HG03139 (cell line): ENCODE measurements around the gene MCTP1.
"Not testable (repeated sequence)": the region's sequence is repeated elsewhere in the genome, so short reads cannot be mapped to it uniquely, and the experiment has no call there.

ENCODE experiments used
- ATAC-seq: cut with Tn5 transposase; IDR thresholded peaks from one replicate; pipeline ENCODE4 v1.9.1; 2021; ENCODE audit not compliant: unreplicated experiment

MCTP1 gene

GRCh38 chr5:95035891-95036685 lies 248.8 kb downstream of the MCTP1 start:
- no peak for ATAC-seq

DNA sequence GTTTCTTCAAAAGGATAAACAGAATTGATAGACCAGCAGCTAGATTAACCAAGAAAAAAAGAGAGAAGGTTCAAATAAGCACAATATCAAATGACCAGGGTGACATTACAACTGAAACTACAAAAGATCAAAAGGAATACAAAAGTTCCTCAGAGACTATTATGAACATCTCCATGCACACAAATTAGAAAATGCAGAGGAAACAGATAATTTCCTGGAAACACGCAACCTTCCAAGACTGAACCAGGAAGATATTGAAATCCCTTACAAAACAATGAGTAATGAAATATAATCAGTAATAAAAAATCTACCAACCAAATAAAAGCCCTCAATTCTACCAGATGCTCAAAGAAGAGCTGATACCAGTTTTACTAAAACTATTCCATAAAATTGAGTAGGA lies 252.1 kb downstream of the MCTP1 start:
- ATAC-seq, result no peak

DNA sequence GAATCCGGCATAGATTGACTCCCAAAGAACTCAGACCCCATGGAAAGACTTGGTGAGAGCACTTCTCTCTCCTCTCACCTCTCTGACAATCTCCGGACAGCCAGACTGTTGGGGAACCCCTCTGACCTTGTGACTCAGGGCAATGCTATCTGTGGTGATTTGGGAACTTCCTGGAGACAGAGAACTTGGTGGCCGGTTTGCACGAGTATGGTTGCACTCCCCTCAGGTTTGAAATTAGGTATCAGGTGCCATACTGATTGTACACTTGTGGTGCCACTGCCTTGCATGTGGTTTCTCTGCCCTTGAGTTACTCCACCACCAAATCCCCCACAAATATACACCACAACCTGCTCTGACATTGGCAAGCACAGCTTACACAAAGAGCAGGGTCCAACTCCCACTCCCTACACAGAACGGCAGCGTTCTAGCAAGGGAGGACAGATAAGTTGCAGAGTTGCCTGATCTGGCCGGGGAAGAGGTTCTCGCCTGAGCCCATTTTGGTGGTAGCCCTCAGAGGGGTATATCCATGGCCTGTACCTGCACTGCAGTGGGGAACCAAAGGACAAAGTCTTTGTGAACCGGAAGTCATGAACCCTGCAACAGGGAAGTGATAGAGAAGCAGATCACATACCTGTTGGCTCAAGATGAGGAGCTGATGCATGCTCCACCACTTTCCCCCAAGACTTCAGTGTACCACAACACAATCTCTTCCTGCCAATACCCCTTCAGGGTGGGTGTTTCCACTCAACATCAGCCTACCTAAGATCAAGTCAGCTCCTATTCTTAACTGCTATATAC lies 255.1 kb downstream of the MCTP1 start:
- ATAC-seq, result no peak

- ATAC-seq, result no peak
Observed at GRCh38 chr5:95027775-95028174, 257.1 kb downstream of the MCTP1 start.

GRCh38 chr5:95027151-95027721 lies 257.7 kb downstream of the MCTP1 start:
- ATAC-seq, result no peak

DNA sequence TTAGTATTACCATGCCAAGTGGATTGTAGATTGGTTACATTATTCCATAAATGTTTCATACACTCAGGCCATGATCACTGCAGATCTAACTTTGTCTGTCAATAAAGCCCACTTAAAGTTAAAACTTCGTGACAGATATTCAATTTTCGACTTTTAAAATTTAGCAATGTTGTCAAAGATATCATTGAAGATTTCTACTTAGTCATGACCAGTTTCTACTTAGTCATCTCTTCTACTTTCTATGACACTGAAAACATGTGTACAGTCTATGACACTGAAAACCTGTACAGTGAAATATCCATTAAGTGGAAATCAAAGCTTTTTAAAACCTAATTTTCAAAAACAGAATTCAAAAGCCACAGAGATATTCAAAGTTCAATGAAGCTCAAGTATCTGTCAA lies 258.2 kb downstream of the MCTP1 start:
- ATAC-seq, result no peak

GRCh38 chr5:95022967-95023695 lies 261.8 kb downstream of the MCTP1 start:
- peak; percentile 62 for ATAC-seq

GRCh38 chr5:95020345-95020744 lies 264.5 kb downstream of the MCTP1 start:
- ATAC-seq, result no peak

- no peak for ATAC-seq
Observed at GRCh38 chr5:95018946-95019345, 265.9 kb downstream of the MCTP1 start.

DNA sequence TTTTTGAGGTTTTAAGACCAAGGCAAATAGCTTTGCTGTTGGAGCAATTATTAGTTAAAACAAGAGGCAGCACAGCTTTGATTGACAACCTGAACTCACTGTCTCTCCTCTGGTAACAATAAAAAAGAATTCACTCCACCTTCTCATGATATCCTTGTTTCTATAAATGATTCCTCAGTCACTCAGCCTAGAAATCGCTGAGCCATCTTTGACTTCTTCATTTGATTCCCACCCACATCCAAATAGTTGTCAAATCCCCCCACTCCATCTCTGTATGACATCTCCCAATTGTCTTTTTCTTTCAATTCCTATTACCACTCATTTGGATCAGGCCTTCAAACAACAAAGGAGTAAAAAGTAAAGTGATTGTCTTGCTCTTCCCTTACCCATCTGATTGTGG lies 266.4 kb downstream of the MCTP1 start:
- ATAC-seq, result no peak

GRCh38 chr5:95009812-95010211 lies 275.1 kb downstream of the MCTP1 start:
- ATAC-seq, result no peak

GRCh38 chr5:95007921-95008597 lies 276.8 kb downstream of the MCTP1 start:
- ATAC-seq, result no peak

DNA sequence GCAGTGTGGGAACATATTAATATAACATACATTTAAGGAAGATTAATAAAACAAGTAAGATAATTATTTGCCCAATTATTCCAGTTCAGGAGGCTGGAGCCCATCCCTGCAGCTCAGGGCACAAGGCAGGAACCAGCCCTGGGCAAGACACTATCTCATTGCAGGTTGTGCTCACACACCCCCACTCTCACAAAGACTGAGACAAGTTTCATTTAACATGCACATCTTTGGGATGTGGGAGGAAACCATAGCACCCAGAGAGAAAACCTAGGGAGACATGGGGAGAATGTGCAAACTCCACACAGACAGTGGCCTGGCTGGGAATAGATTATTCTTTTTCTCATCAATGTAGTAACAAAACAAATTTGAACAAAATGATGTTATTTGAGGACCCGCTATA lies 279.1 kb downstream of the MCTP1 start:
- ATAC-seq, result no peak

DNA sequence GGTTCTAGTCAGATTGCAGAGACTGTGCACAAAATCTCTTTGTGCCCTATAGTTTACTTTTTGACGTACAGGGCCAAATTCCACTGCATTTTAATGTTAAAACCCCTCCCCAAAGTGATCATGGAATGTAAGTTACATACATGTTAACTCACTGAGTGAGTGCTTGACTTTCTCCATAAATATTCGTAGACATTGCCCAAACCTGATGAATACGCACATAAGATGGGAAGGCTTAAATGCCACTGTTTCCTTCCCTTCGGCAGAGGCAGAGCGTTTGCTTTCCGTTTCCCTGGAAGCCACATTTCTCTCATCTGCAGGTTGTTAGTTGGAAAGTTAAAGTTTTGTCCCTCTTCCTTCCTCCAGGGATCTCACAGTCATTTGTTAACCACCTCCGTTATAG lies 286.2 kb downstream of the MCTP1 start:
- ATAC-seq, result no peak

GRCh38 chr5:94994537-94994936 lies 290.4 kb downstream of the MCTP1 start:
- ATAC-seq, result not testable (repeated sequence)

GRCh38 chr5:94993491-94993890 lies 291.4 kb downstream of the MCTP1 start:
- no peak for ATAC-seq

DNA sequence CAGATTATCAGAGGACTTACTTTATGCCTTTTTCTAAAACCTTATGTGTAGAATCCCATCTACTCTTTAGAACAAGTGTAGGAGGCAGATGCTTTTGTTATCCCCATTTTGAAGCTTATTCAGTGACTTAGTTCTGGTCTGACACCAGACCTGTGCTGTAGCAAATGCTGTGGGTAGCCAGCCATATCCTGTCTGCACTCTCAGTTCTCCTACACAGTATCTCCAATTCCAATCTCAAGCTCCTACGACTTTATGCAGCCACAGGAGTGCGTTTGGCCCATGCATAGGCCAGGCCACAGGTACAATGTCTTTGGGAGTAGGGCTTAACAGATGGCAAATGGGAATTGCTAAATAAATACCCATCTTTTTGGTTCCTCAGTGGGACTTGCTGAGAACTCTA lies 292.6 kb downstream of the MCTP1 start:
- ATAC-seq, result peak; percentile 70

DNA sequence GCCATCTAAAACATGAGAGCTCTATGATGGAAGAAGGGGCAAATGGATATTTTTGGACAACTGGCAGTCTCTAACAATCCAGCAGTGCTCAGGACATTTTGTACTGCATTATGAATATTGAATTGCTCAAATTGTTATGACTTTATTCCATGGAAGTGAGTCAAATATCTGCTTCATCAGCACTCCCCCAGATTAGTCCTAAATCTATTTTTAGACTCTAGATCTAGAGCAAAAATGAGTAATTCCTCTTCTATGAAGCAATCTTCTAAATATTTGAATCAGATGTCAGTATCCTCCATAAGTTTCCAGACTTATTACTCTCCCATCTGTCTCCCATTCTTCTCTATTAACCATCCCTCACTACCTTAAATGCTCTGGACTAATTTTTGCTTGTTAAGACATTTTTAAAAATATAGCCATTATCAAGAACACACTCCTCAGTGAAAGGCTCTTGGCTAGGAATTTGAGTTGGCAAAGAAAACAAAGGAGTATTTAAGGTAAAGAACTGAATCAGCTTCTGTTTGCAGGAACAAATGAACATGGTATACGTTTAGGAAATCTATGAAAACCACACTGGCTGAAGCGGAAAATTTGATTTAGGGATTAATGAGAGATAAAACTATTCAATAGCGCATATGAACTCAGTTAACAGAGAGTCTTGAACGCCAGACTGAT lies 300.9 kb downstream of the MCTP1 start:
- no peak for ATAC-seq

- no peak for ATAC-seq
Observed at GRCh38 chr5:94977437-94977836, 307.5 kb downstream of the MCTP1 start.

DNA sequence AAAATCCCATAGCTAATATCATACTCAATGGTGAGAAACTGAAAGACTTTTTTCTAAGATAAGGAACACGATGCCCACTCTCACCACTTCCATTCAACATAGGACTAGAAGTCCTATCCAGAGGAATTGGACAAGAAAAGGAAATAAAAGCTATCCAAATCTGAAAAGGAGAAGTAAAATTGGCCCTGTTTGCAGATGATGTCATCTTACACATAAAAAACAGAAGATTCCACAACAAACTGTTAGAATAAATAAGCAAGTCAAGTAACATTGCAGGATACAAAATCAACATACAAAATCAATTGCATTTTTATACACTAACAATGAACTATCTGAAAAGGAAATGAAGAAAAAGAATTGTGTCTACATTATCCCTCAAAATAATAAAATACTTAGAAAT lies 308.0 kb downstream of the MCTP1 start:
- ATAC-seq, result no peak
